Stimulated activated naive B cell treated with anti-CD40 and anti-IgM and Interleukin-4, amounts not matched to agents 10 μg/mL and 1 μg/mL and 100 μg/mL, for 72 hours (primary cell): ENCODE data around the gene CCDC70.
A peak's percentile ranks its signal among the peaks of the same experiment; 100 is the strongest.
"Not testable (repeated sequence)": the region's sequence is repeated elsewhere in the genome, so short reads cannot be mapped to it uniquely, and the experiment has no call there.

Experiments
- ATAC-seq, 2 donors: fragments of 150-1000 bp; cut with Tn5 transposase; replicated peaks; 2 replicates each; pipeline ENCODE4 v1.10.0; 2021; ENCODE audit warnings: moderate library complexity in 1 of 2
- DNase-seq: peaks from one replicate; pipeline ENCODE4 v3.0.0; 2021
- H3K27ac Mint-ChIP-seq: one replicate; pipeline ENCODE4 v1.8.0; 2022; ENCODE audit warnings: mild to moderate bottlenecking, mixed read lengths
- H3K27me3 Mint-ChIP-seq, 2 donors: one replicate each; pipeline ENCODE4 v1.8.0; 2022; ENCODE audit warnings: mixed read lengths in 2 of 2
- H3K36me3 Mint-ChIP-seq, 2 donors: one replicate each; pipeline ENCODE4 v1.8.0; 2022; ENCODE audit warnings: mixed read lengths in 2 of 2, mild to moderate bottlenecking in 1 of 2
- H3K4me1 Mint-ChIP-seq, 2 donors: one replicate each; pipeline ENCODE4 v1.8.0; 2022; ENCODE audit warnings: mixed read lengths in 2 of 2, mild to moderate bottlenecking in 1 of 2
- H3K4me3 Mint-ChIP-seq, 2 donors: one replicate each; pipeline ENCODE4 v1.8.0; 2022; ENCODE audit warnings: mild to moderate bottlenecking in 2 of 2, mixed read lengths in 2 of 2, moderate library complexity in 1 of 2
- H3K9me3 Mint-ChIP-seq, 2 donors: one replicate each; pipeline ENCODE4 v1.8.0; 2022; ENCODE audit warnings: mixed read lengths in 2 of 2, mild to moderate bottlenecking in 1 of 2

CCDC70 gene

DNA sequence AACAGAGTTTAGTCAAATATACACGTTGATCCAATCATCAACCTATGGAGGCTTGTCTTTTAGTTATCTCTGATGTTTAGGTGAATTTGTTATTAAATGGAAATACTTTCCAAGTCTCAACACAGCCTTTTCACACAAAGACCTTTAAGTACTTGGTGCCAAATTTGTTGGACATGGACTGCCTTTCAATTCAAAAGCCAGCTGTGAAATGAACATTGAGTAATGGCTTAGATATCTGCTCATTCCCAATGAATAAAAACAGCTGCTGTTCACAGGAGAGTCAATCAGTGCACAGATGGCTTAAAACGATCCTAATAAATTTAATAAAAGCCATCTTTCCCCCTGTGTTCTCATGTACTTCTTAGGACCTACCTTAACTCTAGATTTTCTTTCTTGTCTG is 37.9 kb upstream of the CCDC70 start:
- DNase-seq (no peak), ATAC-seq (no peak)
- H3K4me1 Mint-ChIP-seq = peaks cover 67 to 84% of the 10 kb centered on the region in 2 donors
- no peaks in the 10 kb centered on the region for H3K36me3 Mint-ChIP-seq
- H3K27me3 Mint-ChIP-seq = no peaks in the 10 kb centered on the region
- no peak overlapping the region for H3K27ac Mint-ChIP-seq
- no peak overlapping the region for H3K4me3 Mint-ChIP-seq
- no peaks in the 10 kb centered on the region for H3K9me3 Mint-ChIP-seq

DNA sequence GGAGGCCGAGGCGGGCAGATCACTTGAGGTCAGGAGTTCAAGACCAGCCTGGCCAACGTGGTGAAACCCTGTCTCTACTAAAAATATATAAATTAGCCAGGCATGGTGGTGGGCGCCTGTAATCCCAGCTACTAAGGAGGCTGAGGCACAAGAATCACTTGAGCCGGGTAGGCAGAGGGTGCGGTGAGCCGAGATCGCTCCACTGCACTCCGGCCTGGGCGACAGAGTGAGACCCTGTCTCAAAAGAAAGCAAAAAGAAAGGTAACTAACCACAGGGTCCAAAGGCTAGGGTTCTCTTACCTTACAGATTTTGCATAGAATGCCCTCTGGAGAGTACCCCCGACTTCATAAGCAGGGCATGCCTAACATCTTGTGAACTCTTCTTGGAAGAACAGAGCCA is 37.1 kb upstream of the CCDC70 start:
- not testable (repeated sequence) for ATAC-seq, H3K27ac Mint-ChIP-seq, H3K9me3 Mint-ChIP-seq, DNase-seq, H3K27me3 Mint-ChIP-seq, H3K4me3 Mint-ChIP-seq, H3K36me3 Mint-ChIP-seq
- H3K4me1 Mint-ChIP-seq = peaks cover 59 to 83% of the 10 kb centered on the region in 2 donors

DNA sequence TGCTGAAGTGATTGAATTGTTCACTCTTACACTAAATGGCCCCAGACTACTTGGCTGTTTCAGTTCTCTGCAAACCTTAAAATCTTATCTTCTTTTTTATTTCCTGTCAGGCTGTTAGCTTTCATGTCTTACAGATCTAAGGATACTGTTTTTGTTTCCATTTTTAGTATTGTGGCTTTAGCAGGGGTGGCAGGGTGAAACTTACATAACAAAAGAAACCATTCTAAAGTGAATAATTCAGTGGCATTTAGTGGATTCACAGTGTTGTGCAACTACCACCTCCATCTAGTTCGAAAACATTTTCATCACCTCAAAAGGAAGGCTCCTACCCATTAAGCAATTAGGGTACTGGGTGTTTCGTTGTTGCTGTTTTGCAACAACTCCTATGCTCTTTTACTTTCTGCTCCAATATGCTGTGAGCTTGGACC is 36.6 kb upstream of the CCDC70 start:
- no peaks in the 10 kb centered on the region for H3K27me3 Mint-ChIP-seq
- ATAC-seq = peak in 1 of 2 donors; percentile 17
- peaks cover 55 to 78% of the 10 kb centered on the region in 2 donors for H3K4me1 Mint-ChIP-seq
- H3K27ac Mint-ChIP-seq = no peak overlapping the region
- no peaks in the 10 kb centered on the region for H3K36me3 Mint-ChIP-seq
- H3K4me3 Mint-ChIP-seq = no peak overlapping the region
- no peaks in the 10 kb centered on the region for H3K9me3 Mint-ChIP-seq
- DNase-seq = no peak

DNA sequence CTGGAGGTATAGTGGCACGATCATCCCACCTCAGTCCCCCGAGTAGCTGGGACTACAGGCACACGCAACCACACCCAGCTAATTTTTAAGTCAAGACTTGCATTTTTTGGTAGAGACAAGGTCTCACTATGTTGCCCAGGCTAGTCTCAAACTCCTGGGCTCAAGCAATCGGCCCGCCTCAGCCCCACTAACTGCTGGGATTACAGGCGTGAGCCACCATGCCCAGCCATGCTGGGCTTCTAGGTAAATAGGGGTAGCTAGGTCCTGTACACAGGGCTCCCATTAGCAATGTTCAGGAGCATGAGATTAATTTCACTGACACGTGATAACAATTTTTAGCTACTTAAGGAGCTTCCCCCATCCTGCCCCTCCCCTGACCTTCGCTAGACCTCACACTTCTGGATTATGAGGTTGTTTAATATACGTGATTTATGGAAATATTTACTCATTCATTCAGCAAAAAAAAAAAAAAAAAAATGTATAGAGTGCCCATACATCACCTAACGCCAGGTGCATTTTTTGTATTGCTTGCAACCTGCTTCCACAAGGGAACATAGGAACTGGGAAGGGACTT is 36.0 kb upstream of the CCDC70 start:
- no peaks in the 10 kb centered on the region for H3K9me3 Mint-ChIP-seq
- no peak overlapping the region for H3K4me3 Mint-ChIP-seq
- ATAC-seq (no peak), DNase-seq (no peak)
- no peak overlapping the region for H3K27ac Mint-ChIP-seq
- H3K4me1 Mint-ChIP-seq = peaks cover 49 to 73% of the 10 kb centered on the region in 2 donors
- no peaks in the 10 kb centered on the region for H3K27me3 Mint-ChIP-seq
- no peaks in the 10 kb centered on the region for H3K36me3 Mint-ChIP-seq

DNA sequence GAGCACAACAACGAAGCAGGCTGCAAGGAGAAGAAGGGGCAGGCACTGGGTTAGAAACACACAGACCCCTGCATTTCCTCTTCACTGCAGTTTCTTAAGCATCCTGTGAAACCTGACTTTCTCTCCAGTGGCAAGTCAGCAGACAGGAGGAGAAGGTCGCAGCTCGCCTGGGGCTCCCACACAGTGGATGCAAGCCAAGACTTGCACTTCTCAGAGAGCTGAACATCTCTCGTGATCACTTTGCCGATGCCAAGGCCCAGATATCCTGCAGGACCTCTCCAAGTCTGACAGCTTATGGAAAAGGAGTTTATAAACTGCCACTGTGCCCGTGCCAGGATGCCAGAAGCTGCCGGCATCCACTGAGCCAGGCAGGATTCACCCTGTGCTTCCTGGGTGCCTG is 35.2 kb upstream of the CCDC70 start:
- peak; percentile 20 for ATAC-seq
- Mint-ChIP-seq H3K27me3 (no peaks in the 10 kb centered on the region), H3K9me3 (no peaks in the 10 kb centered on the region), H3K27ac (no peak overlapping the region), H3K4me3 (no peak overlapping the region), H3K4me1 (peaks cover 44 to 64% of the 10 kb centered on the region in 2 donors), H3K36me3 (no peaks in the 10 kb centered on the region)
- DNase-seq = no peak

DNA sequence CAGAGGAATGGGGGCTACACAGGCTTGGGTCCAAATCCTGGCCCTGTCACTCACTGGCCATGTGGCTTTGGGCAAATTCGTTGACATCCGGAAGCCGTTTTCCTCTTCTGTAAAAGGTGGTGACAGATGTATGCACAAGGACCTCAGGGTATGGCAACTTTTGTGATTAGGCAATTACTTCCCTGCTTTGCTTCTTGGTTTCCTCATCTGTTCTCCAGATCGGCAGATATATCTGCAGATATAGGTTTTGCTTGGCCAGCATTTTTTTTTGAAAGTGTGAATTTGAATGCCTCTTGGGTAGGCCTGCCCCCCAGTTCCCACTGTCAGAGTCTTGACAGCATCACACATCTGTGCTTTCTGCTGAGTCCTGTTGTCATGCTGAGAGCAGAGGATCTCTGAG is 34.5 kb upstream of the CCDC70 start:
- Mint-ChIP-seq H3K27me3 (no peaks in the 10 kb centered on the region), H3K36me3 (no peaks in the 10 kb centered on the region), H3K4me1 (peaks cover 42 to 63% of the 10 kb centered on the region in 2 donors), H3K9me3 (no peaks in the 10 kb centered on the region), H3K4me3 (no peak overlapping the region), H3K27ac (no peak overlapping the region)
- ATAC-seq (no peak), DNase-seq (no peak)

DNA sequence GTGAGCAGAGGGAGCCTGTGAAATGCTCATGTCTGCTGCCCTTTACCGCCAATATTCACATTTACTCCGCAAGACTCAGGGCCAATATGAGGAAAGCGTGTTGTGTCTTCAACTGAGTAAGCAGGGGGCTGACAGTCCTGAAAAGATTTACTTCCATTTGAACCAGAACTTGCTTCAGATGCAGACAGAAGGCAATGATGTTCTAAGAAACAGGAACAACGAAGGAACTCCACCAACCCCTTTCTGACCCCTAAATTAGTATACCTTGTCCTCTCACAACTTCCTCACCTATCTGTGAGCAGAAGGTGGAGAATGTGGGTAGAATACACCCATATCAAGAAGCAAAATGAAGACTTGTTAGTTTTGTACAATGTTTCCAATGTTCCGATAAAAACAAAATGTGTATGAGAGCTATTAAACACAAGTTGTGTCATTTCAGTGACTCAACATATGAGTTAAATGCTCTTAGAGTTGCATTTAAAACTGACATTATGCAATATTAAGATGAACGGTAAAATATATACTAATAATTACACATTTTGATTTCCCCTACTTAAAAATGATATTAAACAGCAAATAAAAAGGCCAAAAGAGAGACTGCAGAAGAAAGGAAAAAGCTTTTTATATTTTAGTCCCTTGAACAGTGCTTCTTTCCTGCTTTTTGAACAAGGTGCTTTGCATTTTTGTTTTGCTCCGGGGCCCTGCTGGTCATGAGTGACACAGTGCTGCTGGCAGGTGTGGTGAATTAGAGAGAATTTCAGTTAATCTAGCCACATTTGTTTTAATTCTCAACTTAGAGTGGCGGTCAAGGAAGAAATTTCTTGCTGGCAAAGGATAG is 32.8 kb upstream of the CCDC70 start:
- H3K27ac Mint-ChIP-seq = peak overlapping the region; percentile 53
- no peaks in the 10 kb centered on the region for H3K9me3 Mint-ChIP-seq
- peaks cover 41 to 60% of the 10 kb centered on the region in 2 donors for H3K4me1 Mint-ChIP-seq
- ATAC-seq (no peak), DNase-seq (no peak)
- H3K36me3 Mint-ChIP-seq = no peaks in the 10 kb centered on the region
- H3K27me3 Mint-ChIP-seq = peaks cover 0 to 8% of the 10 kb centered on the region in 2 donors
- no peak overlapping the region for H3K4me3 Mint-ChIP-seq

DNA sequence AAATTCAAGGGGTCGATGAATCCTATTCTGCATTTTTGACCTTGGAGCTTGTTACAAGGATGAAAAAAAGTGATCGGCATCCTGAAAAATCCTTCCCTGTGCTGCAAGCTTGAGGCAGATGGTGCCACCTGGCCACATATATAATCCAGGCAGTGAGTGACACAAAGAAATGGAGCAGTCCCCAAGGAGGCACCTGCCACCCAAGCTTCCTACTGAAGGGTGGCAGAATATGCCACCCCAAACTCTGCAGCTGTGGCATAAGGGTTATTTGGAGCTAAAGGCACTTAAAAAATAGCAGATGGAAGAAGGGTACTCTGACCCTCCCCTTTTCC is 32.2 kb upstream of the CCDC70 start:
- Mint-ChIP-seq H3K27me3 (peaks cover 0 to 8% of the 10 kb centered on the region in 2 donors), H3K9me3 (no peaks in the 10 kb centered on the region), H3K4me1 (peaks cover 41 to 59% of the 10 kb centered on the region in 2 donors), H3K36me3 (no peaks in the 10 kb centered on the region), H3K4me3 (no peak overlapping the region), H3K27ac (no peak overlapping the region)
- ATAC-seq (no peak), DNase-seq (no peak)

DNA sequence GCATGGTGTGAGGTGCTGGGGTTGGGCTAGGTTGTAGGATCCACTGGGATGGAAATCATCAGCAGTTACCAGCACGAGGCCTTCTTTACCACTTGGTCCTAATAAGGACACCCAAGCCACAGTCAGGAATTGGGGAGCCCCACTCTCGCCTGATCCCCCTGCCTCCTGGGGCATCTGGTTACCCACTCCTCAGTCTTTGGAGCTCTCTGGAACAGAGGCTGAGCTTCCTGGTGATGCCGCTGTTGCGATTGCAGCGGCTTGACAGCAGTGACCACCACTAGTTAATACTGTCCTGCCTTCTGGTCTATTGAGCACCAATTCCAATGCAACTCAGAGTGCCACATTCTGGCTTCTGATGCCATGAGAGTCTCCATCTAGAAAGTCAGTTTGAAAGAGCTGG is 30.2 kb upstream of the CCDC70 start:
- Mint-ChIP-seq H3K36me3 (no peaks in the 10 kb centered on the region), H3K27ac (no peak overlapping the region), H3K9me3 (no peaks in the 10 kb centered on the region), H3K4me3 (no peak overlapping the region), H3K4me1 (peaks cover 31 to 40% of the 10 kb centered on the region in 2 donors), H3K27me3 (peaks cover 0 to 8% of the 10 kb centered on the region in 2 donors)
- DNase-seq = no peak
- no peak for ATAC-seq

DNA sequence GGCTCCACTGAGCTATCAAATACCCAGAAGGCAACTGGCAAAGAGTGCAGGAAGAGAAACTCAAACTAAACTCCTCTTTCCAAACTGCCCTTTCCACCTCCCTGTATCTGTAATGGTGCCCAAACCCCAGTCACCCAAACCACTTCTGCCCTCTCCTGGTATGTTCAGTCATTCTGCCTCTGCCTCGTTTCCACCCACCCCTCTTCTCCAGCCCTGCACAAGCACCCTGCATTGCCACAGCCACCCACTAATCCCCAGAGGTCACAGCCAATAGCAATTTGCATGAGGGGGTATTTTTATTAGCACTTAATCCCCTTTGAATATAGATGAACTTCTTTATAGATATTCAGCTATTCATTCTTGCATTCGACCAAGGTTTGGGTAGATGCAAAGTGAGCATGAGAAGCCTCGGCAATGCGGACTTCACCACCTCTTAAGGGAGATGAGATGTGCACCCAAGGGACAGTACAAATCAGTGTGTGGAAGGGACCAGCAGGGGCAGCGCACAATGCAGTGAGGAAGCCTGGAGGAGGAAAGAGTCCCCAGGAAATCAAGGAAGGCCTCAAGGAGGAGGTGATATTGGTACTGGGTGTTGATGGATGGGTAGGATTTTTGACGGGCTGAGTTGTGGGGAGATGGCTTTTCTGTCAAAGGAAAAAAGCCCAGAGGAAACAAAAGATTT is 29.2 kb upstream of the CCDC70 start:
- peaks cover 0 to 8% of the 10 kb centered on the region in 2 donors for H3K27me3 Mint-ChIP-seq
- ATAC-seq (peak; percentile 98), DNase-seq (peak; percentile 46)
- peaks cover 20 to 29% of the 10 kb centered on the region in 2 donors for H3K4me1 Mint-ChIP-seq
- peak overlapping the region in 1 of 2 donors; percentile 26 for H3K4me3 Mint-ChIP-seq
- H3K9me3 Mint-ChIP-seq = no peaks in the 10 kb centered on the region
- H3K36me3 Mint-ChIP-seq = no peaks in the 10 kb centered on the region
- H3K27ac Mint-ChIP-seq = no peak overlapping the region

DNA sequence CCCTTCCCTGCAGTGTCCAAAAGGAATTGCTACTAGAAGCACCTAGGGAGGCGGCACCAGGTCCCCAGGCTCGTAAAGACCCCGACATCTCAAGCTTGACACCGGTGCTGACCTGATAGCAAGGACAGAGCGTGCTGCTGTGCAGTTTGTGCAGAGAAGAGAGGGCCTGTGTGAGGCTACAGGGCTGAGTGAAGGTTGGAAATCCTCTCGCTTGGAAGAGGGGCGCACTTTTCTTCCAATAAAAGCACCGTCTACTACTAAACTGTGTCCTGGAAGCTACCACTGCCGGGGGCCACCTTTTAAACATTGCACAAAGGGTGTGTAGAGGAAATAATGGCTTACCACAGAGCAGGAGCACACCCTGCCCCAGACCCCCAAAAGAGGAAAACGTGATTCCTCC is 27.8 kb upstream of the CCDC70 start:
- ATAC-seq (no peak), DNase-seq (no peak)
- Mint-ChIP-seq H3K27ac (no peak overlapping the region), H3K4me1 (peaks cover 13 to 20% of the 10 kb centered on the region in 2 donors), H3K4me3 (no peak overlapping the region), H3K36me3 (no peaks in the 10 kb centered on the region), H3K27me3 (peaks cover 0 to 8% of the 10 kb centered on the region in 2 donors), H3K9me3 (no peaks in the 10 kb centered on the region)

DNA sequence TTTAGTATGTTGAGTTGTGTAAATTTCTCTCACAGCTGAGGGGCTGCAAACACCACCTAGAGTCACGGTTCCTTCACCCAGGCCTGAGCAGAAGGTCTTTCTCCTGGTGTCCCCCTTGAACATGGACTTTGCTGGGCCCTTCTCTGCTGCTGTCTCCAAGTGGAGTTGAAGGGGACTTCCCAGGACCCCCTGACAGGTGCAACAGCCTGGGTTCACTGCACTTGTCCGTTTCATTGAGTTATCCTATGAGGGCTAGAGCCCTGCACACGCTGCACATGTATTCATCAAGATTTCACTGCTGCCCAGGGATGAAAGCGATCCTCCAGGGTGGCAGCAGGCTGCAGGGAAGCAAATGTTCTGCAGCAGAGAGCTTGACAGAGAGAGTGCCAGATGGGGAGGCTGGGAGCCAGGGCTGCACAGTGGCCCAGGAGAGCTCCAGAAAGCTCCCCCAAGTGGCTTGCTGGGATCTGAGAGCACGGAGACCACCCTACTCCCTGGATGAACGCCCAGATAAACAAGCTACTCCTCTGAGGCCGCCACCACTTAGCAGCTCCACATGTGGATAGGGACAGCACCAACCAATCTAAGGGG is 27.1 kb upstream of the CCDC70 start:
- H3K27me3 Mint-ChIP-seq = peaks cover 0 to 8% of the 10 kb centered on the region in 2 donors
- no peak for DNase-seq
- no peaks in the 10 kb centered on the region for H3K36me3 Mint-ChIP-seq
- ATAC-seq = no peak
- peaks cover 13 to 14% of the 10 kb centered on the region in 2 donors for H3K4me1 Mint-ChIP-seq
- H3K4me3 Mint-ChIP-seq = no peak overlapping the region
- H3K9me3 Mint-ChIP-seq = no peaks in the 10 kb centered on the region
- no peak overlapping the region for H3K27ac Mint-ChIP-seq

DNA sequence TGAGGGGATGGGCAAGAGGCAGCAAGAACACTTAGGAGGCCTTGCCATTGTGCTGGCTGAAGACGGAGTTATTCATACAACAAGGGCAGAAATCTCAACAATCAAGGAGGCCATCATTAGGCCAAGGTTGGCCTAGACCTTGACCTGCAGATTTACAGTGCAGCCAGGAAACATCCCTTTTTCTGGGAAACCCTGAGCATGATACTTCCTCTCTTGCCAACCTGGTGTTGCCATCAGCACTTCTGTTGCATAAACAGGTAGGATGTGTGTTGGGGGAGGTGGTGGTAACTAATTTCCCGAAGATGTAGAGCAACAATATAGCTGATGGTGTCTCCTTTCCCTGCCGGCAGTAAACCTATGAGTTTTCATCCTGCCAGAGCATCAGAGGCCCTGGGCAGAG is 24.8 kb upstream of the CCDC70 start:
- H3K27me3 Mint-ChIP-seq = peaks cover 0 to 8% of the 10 kb centered on the region in 2 donors
- peaks cover 10 to 11% of the 10 kb centered on the region in 2 donors for H3K4me1 Mint-ChIP-seq
- DNase-seq = no peak
- no peak overlapping the region for H3K27ac Mint-ChIP-seq
- ATAC-seq = no peak
- no peaks in the 10 kb centered on the region for H3K9me3 Mint-ChIP-seq
- no peaks in the 10 kb centered on the region for H3K36me3 Mint-ChIP-seq
- no peak overlapping the region for H3K4me3 Mint-ChIP-seq

DNA sequence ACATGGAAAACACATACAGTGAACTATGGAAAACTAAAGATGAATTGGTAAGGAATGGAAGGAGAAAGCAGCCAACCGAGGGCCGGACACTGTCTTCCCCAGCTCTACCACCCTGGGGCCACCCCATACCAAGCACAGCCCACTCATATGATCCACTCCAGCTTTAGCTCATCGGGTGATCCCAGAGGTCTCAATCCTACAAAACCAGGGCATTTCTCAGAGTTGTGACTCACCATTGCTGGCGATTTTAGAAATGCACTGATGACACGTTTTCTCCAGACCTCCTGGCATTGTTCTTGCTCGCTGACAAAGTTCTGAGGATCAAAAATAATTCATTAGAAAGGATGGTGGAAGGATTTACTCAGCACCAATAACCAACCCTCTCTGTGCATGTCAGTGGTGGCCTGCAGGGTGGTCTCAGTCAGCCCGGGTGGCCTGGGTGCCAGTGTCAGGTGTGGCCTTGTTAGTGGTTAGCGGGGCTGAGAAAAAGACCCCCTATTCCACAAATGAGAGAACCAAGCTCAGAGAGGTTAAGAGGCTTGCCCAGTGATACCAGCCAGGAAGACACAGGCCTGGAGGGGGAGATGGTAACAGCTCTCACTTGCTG is 23.4 kb upstream of the CCDC70 start:
- DNase-seq = no peak
- Mint-ChIP-seq H3K27me3 (no peaks in the 10 kb centered on the region), H3K4me3 (no peak overlapping the region), H3K4me1 (no peaks in the 10 kb centered on the region), H3K27ac (no peak overlapping the region), H3K36me3 (no peaks in the 10 kb centered on the region), H3K9me3 (no peaks in the 10 kb centered on the region)
- ATAC-seq = no peak
